Astrocyte (in vitro differentiated cells and primary cell): ENCODE data around the gene TTC22.

Source experiments
- EZH2 ChIP-seq: IDR thresholded peaks from 2 replicates; pipeline ENCODE4 v1.6.1; 2012; ENCODE audit warnings: mild to moderate bottlenecking, low read length, inconsistent platforms; ENCODE audit not compliant: insufficient read depth
- TF ChIP-seq, protein P1 (sequence below): IDR thresholded peaks from 2 replicates; pipeline ENCODE4 v1.5.1; 2011; ENCODE audit warnings: low read depth, mild to moderate bottlenecking, inconsistent platforms, low read length, moderate library complexity; ENCODE audit not compliant: insufficient read depth

DNA sequence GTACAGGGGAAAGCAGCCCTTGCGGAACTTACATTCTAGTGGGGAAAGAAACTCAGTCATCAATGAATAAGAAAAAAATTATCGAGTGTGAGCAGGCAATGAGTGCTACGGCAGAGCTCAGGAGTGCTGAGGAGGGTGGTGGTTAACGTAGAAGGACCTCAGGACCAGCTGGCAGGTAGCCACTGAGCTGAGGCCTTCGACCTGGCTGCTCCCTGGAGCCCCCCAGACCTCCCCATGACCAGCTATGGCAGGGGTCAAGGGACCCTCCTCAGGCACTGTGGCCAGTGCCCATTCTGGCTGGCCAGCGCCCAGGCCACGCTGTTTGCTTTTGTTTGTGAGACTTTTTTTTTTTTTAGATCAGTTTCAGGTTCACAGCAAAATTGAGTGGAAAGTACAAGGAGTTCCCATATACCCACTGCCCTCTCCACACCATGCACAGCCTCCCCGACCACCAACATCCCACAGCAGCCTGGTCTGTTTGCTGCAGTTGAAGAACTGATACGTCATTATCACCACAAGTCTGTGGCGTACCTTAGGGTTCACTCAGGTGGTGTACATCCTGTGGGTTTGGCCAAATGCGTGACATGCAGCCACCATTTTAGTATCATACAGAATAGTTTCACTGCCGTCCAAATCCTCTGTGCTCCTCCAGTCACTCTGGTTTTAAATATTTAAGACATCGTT, 11.8 kb upstream of the TTC22 start:
- no peak for TF ChIP-seq EZH2
- TF ChIP-seq, protein P1, sequence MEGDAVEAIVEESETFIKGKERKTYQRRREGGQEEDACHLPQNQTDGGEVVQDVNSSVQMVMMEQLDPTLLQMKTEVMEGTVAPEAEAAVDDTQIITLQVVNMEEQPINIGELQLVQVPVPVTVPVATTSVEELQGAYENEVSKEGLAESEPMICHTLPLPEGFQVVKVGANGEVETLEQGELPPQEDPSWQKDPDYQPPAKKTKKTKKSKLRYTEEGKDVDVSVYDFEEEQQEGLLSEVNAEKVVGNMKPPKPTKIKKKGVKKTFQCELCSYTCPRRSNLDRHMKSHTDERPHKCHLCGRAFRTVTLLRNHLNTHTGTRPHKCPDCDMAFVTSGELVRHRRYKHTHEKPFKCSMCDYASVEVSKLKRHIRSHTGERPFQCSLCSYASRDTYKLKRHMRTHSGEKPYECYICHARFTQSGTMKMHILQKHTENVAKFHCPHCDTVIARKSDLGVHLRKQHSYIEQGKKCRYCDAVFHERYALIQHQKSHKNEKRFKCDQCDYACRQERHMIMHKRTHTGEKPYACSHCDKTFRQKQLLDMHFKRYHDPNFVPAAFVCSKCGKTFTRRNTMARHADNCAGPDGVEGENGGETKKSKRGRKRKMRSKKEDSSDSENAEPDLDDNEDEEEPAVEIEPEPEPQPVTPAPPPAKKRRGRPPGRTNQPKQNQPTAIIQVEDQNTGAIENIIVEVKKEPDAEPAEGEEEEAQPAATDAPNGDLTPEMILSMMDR: no peak
